HG03378 (cell line): Measurements from ENCODE around the gene ZC3HAV1.
A peak's percentile ranks its signal among the peaks of the same experiment; 100 is the strongest.
"Not testable (repeated sequence)": the region's sequence is repeated elsewhere in the genome, so short reads cannot be mapped to it uniquely, and the experiment has no call there.

ENCODE experiments used
- ATAC-seq: cut with Tn5 transposase; IDR thresholded peaks from one replicate; pipeline ENCODE4 v1.9.1; 2021; ENCODE audit warnings: mild to moderate bottlenecking, moderate library complexity; ENCODE audit not compliant: unreplicated experiment

ZC3HAV1 gene

DNA sequence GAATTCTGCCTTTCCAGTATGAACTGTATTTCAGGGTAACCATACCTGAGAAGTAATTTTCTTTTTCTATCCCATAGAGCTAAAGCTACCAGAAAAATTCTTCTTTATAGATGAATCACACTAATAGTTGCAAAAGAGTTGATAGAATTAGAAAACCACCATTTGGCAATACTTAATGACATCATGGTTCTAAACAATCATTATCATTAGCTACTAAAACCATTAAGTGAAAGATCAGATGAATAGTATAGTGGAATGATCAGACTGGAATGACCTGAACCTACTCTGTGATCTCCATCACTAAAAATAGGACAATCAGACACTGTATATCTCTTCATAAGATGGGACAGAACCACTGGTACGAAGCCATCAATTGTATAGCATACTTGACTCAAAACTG lies 53.8 kb downstream of the ZC3HAV1 start:
- ATAC-seq: no peak

DNA sequence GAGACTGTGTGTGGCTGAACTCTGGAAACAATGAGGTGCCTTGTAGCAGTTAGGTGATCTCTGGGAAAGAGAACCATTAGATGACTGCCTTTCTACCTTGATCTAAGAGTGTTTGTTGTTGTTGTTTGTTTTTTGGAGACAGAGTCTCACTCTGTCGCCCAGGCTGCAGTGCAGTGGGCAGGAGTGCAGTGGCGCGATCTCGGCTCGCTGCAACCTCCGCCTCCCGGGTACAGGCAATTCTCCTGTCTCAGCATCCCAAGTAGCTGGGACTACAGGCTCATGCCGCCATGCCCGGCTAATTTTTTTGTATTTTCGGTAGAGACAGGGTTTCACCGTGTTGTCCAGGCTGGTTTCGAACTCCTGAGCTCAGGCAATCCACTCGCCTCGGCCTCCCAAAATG lies 54.9 kb downstream of the ZC3HAV1 start:
- ATAC-seq: not testable (repeated sequence)

DNA sequence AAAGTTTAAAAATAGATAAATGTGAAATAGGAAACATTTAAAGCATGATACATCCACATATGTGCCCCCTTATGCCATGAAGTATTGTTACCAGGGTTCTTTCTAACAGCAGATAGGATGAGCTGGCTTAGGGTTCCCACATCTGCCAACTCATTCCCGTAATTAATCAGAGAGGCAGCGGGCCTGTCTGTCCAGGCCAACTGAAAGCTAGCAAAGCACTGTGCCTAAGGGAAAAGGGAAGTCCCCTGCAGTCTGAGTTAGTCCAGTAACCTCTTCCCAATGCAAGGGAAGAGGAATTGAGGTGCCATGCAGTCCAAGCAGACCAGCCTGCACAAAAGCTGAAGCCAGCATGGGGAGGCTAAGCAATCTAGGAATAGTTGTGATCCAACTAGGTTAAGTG lies 55.4 kb downstream of the ZC3HAV1 start:
- no peak for ATAC-seq

DNA sequence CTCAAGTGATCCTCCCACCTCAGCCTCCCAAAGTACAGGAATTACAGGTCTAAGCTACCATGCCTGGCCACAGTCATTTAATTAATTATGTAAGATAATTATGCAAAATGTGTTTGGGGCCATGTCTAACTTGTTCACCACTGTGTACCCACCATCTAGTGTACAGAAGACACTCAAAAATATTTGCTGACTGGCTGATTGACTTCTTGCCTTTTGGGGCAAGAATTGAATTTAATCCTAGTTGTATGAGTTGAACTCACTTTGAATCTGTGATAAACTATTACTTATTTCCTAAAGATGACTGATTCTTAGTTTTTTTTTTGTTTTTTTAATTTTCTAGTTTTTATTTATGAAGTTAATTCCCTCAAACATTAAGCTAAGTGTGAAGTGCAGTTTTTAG lies 57.9 kb downstream of the ZC3HAV1 start:
- no peak for ATAC-seq

DNA sequence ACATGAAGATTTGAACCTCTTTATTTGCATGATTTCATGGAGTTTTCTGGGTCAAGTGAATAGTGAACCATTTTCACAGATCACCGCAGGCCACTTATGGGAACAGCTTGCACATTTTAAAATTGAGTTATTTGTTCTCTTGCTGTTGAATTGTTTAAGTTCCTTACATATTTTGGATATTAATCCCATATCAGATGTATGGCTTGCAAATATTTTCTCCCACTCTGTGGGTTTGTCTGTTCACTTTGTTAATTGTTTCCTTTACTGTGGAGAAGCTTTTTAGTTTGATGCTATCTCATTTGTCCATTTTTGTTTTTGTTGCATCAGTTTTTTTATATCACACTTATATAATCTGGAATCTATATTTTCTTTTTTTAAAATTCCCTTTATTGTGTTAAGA lies 59.6 kb downstream of the ZC3HAV1 start:
- ATAC-seq: no peak

DNA sequence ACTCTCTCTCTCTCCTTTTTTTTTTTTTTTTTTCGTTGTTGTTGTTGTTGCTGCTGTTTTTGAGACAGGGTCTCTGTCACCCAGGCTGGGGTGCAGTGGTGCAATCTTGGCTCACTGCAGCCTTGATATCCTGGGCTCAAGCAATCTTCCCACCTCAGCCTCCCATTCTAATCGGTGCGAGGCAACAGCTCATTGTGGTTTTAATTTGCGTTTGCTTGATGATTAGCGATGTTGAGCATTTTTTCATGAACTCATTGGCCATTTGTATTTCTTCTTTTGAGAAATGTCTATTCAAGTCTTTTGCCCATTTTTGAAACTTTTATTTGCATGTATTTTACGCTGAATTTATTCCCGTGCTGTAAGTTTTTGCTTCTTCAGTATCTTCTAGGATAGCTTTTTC lies 60.4 kb downstream of the ZC3HAV1 start:
- ATAC-seq: no peak

DNA sequence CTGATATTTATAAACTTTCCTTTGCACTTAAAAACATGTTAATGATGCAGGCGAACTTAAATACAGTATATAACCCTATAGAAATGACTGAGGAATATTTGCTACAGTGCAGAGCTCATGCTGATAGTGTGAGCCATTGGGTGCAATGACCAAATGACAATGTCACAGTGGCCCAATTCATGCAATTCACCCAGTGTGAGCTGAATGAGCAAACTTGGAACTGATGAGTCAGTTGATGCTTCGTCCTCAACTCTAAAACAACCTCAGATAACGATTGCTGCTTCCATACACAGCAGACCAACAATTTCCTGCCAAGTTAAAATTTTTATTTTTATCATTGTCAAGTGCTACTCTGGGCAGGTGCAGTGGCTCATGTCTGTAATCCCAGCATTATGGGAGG lies 61.5 kb downstream of the ZC3HAV1 start:
- ATAC-seq: no peak

DNA sequence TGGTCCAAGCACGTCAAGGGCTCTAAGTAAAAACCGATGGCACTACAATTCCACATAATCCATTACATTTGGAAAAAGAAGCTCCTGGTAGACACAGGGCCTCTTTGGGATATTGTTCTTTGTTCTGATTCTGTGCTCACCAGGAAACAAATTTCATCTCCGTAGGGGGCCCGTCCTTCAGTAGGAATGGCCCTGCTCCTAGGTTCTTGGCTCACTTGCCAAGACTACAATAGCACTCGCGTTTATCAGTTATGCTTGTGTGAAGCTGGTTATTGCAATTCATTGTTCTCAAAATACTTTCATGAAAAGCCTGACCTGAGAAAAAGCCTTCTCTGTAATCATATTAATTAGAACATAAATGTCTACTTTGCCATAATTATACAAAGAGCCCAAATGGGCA lies 63.4 kb downstream of the ZC3HAV1 start:
- ATAC-seq: no peak

DNA sequence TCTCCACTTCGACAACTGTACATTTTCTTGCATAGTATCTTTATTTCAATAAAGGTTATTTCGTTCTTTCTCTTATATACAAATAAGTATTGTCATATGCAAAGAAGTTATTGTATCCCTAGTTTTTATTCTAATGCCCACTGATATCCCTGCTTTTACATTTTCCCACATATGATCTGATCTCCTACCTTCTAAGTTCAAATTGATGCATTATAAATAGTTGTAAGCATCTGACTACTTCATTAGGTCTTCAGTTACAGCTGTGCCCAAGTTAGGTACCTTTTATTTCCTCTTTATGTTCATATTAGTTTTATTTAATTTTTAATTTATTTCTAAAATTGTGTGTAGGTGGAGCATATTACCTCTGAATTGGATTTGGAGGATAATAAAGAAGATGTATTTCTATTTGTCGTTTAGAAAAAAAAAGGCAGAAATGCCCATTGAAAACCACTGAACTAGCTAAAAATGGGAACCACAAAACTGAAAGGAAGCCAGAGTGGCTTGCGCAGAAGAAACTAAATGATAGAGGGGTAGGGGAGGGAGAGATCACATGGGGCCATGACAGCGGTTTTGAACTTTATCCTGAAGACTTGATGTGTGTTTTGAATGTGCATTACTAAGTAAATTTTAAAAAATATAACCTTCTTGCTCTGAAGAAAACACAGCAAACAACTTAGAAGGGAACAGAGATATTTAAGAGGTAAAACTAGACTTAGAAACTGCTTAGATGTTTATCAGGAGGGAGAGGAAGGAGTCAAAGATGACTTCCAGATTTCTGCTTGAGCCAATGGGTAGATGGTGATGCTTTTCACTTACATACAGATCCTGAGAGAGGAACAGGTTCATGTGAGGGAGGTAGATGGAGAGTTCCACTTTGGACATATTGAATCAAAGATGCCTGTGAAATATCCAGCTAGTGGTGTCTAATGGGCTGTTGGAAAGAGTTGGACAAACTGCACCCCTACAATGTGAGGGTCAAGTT lies 64.4 kb downstream of the ZC3HAV1 start:
- ATAC-seq: no peak

DNA sequence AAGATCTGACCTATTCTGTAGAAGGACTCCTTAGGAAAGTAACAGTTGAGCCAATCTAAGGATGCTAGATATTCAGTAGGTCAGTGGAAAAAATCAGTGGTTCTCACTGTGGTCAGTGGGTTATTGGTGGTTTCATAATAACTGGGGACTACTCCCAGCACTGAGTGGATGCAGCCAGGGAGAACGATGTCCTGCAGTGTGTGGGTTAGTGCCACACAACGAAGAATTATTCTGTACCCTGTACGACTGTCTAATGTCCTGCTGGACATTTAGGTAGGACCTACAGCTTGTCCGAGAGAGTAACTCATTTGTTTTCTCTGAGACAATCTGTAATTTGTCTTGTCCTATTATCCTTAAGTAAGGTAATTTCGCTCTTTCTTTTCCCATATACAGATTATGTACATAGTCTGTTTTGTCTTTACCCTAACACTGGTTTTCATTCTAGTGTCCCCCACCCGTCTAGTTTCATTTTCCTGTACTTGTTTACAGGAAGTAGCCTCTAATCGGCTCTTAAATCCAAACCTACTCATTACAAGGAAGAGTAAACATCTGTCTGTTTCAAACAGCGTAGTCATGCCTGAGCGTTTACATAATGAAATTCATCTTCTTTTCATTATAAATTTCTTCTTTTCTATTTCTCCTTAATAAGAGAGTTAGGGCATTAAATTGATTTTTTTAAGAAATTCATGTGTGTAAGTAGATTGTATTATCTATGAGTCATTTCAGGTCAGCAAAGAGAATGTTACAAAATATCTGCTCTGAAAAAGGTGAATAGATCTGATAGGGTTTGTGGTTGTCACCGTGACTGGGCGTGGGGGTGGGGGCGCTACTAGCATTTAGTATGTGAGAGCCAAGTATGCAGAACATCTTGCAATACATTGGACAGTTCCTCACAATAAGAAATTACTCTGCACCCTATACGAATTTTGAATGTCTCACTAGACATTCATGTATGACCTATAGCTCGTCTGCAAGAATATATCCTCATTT lies 65.4 kb downstream of the ZC3HAV1 start:
- no peak for ATAC-seq

DNA sequence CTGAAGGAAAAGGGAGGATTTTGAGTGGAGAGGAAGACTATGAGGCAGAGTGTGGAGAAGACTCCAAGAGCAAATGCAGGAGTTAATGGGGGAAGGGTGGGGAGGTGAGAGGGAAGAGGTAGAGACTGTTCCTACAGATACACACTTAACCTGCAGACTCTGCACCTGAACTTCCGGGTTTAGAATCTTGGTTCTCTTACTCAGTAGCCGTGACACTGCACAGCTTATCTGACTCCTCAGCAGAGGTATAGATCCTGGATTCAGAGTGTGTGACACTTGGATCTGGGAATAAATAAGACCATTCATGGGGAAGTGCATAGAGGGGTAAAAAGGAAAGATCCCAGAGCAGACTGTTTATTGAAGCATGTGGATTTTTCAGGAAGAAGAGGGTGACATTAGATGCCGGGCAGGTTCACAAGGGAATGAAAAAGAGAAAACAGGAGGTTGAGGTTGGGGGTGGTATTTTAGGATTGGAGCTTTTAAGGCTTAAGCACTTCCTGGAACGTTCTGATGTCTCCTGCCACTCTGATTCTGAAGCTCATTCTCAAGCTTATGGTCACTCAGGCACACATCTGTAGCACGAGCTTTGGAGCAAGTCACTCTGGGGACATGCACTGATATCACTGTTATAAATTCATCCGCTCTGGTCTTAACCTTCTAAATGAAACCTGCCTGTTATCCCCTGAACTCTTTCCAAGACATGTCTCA lies 68.0 kb downstream of the ZC3HAV1 start:
- ATAC-seq: no peak

DNA sequence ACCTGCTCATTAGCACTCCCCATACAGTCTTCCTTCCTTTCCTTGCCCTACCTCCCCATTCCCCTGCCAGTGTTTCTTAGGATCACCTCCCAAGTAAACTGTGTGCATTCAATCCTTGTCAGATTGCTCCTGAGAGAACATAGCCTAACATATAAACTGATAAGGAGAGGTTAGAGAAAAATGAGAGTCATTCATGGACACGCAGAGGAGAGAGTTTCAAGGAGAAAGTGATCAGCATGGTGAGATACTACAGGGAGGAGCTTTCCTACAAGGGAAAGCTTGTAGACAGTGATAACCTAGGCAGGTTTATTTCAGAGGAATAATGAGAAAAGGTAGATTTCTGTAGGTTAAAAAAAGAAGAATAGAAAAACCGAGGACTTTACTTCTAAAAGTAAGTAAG lies 70.8 kb downstream of the ZC3HAV1 start:
- no peak for ATAC-seq

DNA sequence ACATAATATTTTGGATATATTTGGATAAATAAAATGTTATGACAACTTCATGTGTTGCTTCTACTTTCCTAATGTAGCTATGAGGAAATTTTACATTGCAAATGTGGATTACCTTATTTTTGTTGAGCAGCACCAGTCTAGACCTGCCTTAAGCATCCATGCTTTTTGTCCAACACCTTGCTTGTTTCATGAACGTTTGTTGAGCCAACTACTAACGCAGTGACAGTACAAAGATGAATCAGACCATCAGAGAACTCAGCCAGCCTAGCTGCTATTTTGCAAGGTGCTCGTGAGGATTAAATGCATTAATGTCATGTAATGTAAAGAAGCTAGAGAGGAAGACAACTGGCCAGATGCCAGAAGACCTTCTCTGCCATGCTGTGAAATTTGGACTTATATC lies 72.6 kb downstream of the ZC3HAV1 start:
- ATAC-seq: no peak

DNA sequence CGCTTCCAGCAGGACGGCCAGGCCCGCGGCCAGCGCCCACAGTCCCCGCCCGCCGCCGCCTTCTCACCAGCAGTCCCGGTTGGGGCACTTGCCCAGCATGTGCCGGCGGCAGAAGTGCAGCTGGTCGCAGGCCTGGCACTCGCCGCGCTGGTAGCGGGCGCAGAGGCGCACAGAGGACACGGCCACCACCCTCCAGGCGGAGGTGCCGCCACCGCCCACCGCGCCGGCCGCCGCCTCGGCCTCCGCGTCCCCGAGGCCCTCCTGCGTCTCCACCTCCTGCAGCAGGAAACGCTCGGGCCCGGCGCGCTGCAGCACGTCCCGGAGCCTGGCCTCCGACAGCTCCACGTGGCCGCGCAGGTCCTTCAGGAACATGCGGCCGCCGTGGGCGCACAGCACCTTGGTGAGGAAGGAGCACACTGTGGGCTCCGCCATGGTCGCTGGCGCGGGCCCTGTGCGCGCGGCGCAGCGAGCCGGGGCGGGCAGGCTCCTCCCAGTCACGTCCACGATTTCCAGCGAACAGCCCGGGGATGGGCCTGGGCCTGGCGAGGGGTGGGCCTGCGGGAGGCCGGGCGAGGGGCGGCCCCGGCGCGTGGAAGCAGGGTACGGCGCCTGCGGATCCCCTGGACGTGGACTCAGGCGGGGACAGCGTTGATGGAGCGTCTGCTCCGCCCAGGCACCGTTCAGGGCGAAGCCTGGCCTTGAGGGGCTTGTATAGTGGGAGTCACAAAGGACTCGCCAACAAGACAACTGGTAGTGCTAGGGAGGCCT lies 73.8 kb downstream of the ZC3HAV1 start, which contains the start of gene ZC3HAV1L:
ZC3HAV1L (minus strand) TSS at position 457 of the 768 bp plus-strand sequence; CDS start at position 432, 25 bp downstream.
- ATAC-seq: peak; percentile 91

DNA sequence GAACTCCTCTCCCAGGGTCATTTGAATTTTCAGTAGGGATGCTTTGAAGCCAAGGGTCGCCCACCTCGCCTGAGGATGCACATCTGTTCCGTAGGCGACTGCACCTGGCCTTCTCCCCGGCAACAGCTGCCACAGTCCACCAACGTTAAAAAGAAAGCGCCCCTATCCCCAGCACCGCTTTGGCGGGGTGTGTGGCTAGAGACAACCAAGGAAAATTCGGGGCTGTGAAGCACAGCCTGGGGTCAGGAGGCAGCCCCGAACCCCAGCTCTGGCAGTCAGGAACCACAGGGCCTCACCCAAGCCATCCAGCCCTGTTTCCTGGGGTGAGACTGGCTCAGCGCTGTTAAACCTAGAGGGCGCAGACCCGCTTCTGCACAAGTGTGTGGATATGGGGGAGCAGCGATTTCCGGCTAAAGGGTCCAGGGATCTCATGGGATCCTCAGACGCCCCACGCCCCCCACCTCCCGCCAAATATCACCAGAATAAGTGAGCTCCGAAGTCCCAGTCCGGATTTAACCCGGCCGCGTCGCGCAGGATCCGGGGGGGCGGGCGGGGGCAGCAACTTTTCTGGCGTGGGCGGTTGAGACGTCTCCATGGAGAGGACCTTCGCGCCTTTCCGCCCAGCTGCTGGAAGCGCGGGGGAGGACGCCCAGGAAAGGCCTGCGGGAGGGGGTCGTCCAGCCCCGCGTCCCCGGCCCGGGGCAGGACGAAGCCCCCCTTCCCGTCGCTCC lies 74.5 kb downstream of the ZC3HAV1 start:
- peak; percentile 36 for ATAC-seq

DNA sequence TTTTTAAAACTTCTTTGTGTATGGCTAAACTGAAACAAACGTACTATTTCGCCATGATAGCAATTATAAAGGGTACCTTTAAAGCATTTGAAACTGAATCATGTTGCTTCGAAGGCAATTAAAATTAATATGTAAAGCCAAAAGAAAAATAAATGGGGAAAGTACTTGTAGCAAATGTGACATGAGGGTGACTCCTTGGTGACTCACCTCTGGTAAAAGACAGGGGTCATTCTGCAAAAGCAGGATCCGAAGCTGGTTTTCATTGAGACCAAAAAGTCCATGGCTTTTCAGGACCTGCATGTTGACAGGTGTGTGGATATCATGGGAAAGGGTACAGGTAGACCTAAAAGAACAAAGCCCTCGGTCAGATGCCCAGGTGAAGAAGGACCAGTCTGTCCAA lies 75.2 kb downstream of the ZC3HAV1 start:
- ATAC-seq: no peak

DNA sequence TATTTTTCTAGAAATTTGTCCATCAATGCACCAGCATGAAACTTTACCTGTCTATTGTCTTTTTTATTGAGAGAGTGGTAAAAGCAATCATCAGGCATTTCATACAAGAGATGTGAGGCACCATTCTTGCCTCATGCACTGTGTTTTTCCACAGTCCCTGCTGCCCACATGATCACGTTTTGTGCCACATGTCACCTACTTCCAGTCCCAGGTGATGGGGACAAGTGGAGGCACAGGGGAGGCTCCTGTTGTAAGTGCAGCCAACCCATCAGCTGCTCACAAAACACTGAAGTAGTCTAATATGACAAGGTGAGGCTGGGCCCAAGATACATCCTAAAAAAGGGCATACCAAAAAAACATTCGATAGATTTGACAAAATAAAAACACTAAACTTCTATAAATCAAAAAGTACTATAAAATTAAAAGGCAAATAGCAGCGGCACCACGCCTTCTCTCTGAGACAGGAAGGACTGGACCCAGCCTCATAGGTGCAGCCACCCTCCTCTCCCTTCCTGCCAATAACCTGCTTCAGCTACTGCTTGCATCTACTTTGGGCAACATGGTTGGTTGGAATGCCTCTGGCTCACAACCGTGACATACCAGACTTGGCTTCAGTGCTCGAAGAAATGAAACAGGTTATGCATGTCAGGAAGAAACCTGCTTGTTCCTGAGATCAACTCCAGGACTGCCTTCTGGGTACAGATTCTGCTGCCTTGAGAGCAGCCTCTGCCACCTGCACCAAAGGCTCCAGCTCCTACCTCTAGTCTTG lies 76.0 kb downstream of the ZC3HAV1 start:
- ATAC-seq: no peak

DNA sequence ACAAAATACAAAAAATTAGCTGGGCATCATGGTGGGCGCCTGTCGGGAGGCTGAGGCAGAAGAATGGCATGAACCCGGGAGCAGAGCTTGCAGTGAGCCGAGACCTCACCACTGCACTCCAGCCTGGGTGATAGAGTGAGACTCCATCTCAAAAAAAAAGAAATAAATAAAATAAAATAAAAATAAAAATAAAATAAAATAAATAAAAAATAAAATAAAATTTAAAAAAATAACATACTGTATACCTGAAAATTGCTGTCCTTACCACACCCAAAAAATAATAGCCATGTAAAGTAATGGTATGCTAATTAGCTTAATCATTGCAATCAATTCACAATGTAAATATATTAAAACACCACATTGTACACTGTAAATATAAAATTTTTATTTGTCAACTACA lies 77.0 kb downstream of the ZC3HAV1 start:
- no peak for ATAC-seq

DNA sequence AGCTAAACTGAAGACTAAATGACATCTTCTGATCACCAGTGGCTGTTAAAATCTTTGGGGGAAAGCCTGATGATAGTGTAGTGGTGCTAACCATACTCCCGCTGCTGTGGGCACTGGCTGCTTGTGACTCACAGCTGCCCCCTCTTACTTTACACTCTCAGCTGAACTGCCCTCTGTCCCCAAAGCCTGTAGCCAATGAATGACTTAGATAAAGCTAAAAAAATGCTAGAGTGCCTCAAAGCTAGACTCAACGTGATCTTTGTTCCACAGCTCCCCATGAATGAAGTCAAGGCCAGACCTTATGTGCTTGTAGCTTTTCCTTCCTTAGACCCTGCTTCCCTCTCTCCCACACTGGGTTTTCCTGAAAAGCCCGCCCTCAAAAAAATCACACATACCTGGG lies 80.2 kb downstream of the ZC3HAV1 start:
- ATAC-seq: no peak
